HG02884 (cell line): ENCODE results near the gene TMEM132A.
"Not testable (repeated sequence)": the region's sequence is repeated elsewhere in the genome, so short reads cannot be mapped to it uniquely, and the experiment has no call there.

Source experiments
- ATAC-seq: cut with Tn5 transposase; IDR thresholded peaks from one replicate; pipeline ENCODE4 v1.9.1; 2021; ENCODE audit warnings: mild to moderate bottlenecking, moderate library complexity; ENCODE audit not compliant: unreplicated experiment

Gene TMEM132A

GRCh38 chr11:60952742-60953170 lies 28.5 kb downstream of the TMEM132A start:
- ATAC-seq: no peak

- no peak for ATAC-seq
Measured at GRCh38 chr11:60953781-60954180, 29.5 kb downstream of the TMEM132A start.

- ATAC-seq: no peak
Measured at GRCh38 chr11:60954421-60954820, 30.2 kb downstream of the TMEM132A start.

- ATAC-seq: no peak
Measured at GRCh38 chr11:60955571-60955970, 31.3 kb downstream of the TMEM132A start.

- ATAC-seq: no peak
Measured at GRCh38 chr11:60957188-60957587, 32.9 kb downstream of the TMEM132A start.

GRCh38 chr11:60959431-60959830 lies 35.2 kb downstream of the TMEM132A start:
- no peak for ATAC-seq

GRCh38 chr11:60960405-60960804 lies 36.1 kb downstream of the TMEM132A start:
- ATAC-seq: no peak

- no peak for ATAC-seq
Measured at GRCh38 chr11:60964801-60965200, 40.5 kb downstream of the TMEM132A start.

- no peak for ATAC-seq
Measured at GRCh38 chr11:60966890-60967289, 42.6 kb downstream of the TMEM132A start.

GRCh38 chr11:60968223-60968622 lies 44.0 kb downstream of the TMEM132A start:
- no peak for ATAC-seq

- no peak for ATAC-seq
Measured at GRCh38 chr11:60970369-60970774, 46.1 kb downstream of the TMEM132A start.

- no peak for ATAC-seq
Measured at GRCh38 chr11:60970890-60971289, 46.6 kb downstream of the TMEM132A start.

GRCh38 chr11:60971520-60971919 lies 47.3 kb downstream of the TMEM132A start, which contains the start of gene CD6:
Gene CD6 (plus strand): TSS chr11:60971680. CDS start chr11:60971866, 186 bp downstream.
- no peak for ATAC-seq

GRCh38 chr11:60972182-60973030 lies 48.1 kb downstream of the TMEM132A start:
- no peak for ATAC-seq

- ATAC-seq: no peak
Measured at GRCh38 chr11:60973699-60974098, 49.4 kb downstream of the TMEM132A start.

GRCh38 chr11:60974316-60974715 lies 50.1 kb downstream of the TMEM132A start:
- not testable (repeated sequence) for ATAC-seq

GRCh38 chr11:60974726-60975125 lies 50.5 kb downstream of the TMEM132A start:
- ATAC-seq: no peak

- ATAC-seq: no peak
Measured at GRCh38 chr11:60977224-60977623, 53.0 kb downstream of the TMEM132A start.

- no peak for ATAC-seq
Measured at GRCh38 chr11:60977836-60978235, 53.6 kb downstream of the TMEM132A start.

GRCh38 chr11:60978546-60979380 lies 54.5 kb downstream of the TMEM132A start:
- ATAC-seq: no peak

GRCh38 chr11:60981515-60981914 lies 57.3 kb downstream of the TMEM132A start:
- ATAC-seq: no peak

GRCh38 chr11:60982184-60982583 lies 57.9 kb downstream of the TMEM132A start:
- ATAC-seq: no peak
